ENCODE data around the gene EHMT2.

EHMT2 gene

GRCh38 chr6:31888276-31889258, 8.9 kb downstream of the EHMT2 start:
- no peak for DNase-seq

GRCh38 chr6:31887173-31888007, 10.1 kb downstream of the EHMT2 start:
- no peak for DNase-seq

GRCh38 chr6:31886541-31886991, 10.9 kb downstream of the EHMT2 start:
- DNase-seq, result no peak

DNA sequence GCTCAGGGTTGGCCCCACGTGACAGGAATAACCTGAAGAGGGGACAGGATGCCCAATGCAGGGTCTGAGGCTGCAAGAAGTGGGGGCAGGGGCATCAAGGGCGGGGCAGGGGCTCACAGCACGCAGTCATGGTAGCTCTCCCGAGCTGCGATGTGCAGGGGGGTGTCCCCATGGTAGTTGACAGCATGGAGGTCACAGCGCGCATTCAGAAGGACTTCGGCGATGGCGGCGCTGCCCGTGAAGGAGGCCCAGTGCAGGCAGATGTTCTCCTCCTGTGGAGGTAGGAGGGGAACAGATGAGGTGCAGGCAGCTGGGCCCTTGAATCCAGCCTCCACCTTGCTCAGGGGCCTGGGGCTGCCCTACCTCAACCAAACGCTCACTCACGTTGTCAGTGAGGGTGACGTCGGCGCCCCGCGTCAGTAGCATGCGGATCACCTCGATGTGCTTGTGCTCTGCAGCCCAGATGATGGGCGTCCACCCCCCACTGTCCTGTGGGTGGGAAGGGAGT, 12.9 kb downstream of the EHMT2 start:
- no peak for DNase-seq

- DNase-seq, result no peak
Measured at GRCh38 chr6:31883676-31884075, 13.8 kb downstream of the EHMT2 start.

- DNase-seq, result no peak
Measured at GRCh38 chr6:31882344-31882743, 15.2 kb downstream of the EHMT2 start.

- no peak for DNase-seq
Measured at GRCh38 chr6:31881136-31881859, 16.2 kb downstream of the EHMT2 start.

GRCh38 chr6:31880616-31881015, 16.9 kb downstream of the EHMT2 start:
- no peak for DNase-seq

GRCh38 chr6:31879901-31880300, 17.6 kb downstream of the EHMT2 start:
- no peak for DNase-seq

DNA sequence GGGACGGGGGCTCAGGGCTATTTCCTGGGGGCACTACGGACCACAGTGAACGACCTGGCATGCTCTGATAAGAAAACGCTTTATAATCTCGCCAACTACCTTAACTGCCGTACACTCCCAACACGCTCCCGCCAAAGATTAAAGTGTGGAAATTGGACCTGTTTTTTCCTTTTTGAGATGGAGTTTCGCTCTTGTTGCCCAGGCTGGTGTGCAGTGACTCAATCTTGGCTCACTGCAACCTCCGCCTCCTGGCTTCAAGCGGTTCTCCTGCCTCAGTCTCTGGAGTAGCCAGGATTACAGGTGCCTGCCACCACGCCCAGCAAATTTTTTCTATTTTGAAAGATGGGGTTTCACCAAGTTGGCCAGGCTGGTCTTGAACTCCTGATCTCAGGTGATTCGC, 18.4 kb downstream of the EHMT2 start:
- DNase-seq, result no peak

- DNase-seq, result no peak
Measured at GRCh38 chr6:31878726-31879125, 18.8 kb downstream of the EHMT2 start, which contains the start of gene SLC44A4. Gene SLC44A4 (minus strand): TSS chr6:31878997. CDS start chr6:31878980, 17 bp downstream.

DNA sequence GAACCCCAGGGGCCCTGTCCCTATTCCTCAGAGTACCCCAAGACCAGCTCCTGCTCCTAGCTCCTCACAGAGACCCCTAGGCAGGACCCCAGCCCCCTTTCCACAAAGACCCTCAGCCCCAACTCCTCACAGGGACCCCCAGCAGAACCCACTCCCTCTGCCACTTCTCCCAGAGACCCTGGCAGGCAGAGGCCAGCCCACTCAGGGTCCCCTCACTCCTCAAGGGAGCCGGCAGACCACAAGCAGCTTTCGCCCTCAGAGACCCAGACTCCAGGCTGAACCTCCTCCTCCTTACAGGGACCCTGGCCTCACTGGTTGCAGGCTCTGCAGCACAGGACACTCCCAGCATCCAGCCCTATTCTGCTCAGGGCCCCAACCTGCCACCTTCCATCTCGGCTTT, 19.3 kb downstream of the EHMT2 start:
- no peak for DNase-seq

DNA sequence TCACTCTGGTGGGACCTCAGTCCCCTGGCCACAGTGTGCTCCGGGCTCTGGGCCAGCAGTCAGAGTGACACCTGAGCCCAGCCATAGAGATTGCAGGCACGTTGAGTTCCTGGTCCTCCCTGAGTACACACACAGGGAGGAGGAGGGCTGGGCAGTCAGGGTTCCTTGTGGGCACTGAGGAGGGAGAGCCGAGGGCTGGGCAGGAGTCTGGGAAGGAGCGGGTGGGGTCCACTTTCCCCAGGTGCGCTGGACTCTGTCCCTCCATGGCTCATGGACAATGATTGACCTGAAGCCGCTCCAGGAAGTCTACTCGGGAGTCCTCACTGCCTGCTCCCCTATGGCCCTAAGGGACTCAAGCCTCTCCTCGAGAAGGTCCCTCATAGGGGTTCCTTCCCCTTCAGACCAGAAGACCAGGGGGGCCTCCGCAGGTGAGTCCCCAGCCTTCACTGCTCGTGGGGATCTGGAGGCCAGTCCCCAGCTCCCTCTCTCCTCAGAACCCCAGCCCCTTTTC, 19.8 kb downstream of the EHMT2 start:
- no peak for DNase-seq

DNA sequence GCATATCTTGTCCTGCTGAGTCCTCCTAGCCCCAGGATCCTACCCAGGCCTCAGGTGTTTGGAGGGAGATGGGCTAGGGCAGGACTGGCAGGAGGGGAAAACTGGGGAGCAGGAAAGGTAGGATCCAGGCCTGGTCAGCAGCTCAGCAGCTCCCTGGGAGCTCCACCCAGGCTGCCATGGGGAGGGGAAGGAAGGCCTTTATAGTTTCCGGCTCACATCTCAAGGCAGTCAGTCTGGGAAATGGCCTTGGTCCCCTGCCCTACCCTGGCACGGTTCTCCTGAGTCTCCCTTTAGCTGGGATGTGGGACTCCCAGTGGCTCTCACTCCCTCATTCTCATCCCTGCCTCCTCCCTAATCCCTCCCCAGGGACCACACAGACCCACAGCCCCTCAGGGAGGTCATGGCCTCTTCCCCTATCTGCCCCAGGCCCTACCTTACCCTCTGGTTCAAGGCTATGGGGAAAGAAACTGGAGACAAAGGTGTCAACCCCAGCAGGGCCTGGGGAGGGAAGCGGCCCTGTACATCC, 20.3 kb downstream of the EHMT2 start:
- no peak for DNase-seq

DNA sequence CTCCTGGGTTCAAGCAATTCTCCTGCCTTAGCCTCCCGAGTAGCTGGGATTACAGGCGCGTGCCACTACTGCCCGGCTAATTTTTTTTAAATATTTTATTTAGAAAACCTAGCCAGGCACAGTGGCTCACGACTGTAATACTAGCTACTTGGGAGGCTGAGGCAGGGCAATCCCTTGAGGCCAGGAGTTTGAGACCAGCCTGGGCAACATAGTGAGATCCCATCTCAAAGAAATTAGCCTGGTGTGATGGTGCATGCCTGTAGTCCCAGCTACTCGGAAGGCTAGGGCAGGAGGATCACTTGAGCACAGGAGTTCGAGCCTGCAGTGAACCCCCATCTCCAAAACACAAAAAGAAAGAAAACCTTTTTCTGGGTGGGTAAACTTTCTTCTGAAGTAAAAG, 21.1 kb downstream of the EHMT2 start:
- no peak for DNase-seq

DNA sequence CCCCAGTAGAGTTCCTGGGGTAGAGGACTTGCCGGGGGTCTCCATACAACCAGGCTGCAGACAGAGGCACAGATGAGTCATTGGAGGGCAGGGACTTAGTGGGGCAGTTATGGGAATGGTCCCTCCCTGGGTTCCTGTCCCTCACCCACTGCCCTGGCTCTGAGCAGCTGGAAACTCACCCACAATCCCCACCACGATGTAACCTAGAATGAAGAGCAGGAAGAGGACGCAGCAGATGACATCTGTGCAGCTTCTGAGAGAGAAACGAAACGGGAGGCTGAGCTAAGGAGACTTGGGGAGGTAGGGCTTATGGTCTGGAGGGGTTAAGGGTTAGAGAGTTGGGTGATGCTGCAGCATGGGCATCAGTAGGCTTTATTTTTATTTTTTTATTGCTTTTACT, 21.6 kb downstream of the EHMT2 start:
- DNase-seq, result no peak

DNA sequence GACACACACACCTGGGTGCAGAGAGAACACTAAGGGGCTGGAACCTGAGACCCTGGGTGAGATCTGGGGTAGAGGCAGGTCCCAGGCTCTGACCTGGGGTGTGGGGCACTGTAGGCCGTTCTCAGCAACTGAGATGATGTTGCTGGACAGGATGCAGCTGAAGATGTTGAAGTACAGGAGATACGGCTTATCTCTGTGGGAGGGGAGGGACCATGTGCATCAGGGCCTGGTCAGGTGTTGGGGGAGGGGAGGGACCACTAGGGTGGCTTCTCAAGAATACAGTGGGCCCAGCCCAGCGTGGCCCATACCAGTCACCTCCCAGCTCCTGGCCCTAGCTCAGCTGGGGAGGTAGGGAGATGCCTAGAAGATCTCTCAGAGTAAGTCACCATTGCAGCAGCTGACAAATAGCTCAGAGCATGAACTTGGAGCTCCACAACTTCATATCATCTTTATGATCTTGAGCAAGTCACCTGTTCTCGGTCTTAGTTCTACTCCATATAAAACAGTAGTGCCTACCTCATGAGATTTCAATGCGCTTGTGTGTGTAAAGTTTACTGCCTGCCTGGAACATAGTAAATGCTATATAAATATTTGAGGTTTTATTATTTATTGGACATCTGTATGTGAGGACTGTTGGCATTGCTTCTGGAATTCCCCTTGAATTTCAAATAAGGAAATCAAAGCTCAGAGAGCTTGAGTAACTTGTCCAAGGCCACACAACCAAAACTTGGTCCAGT, 22.5 kb downstream of the EHMT2 start:
- DNase-seq, result no peak

DNA sequence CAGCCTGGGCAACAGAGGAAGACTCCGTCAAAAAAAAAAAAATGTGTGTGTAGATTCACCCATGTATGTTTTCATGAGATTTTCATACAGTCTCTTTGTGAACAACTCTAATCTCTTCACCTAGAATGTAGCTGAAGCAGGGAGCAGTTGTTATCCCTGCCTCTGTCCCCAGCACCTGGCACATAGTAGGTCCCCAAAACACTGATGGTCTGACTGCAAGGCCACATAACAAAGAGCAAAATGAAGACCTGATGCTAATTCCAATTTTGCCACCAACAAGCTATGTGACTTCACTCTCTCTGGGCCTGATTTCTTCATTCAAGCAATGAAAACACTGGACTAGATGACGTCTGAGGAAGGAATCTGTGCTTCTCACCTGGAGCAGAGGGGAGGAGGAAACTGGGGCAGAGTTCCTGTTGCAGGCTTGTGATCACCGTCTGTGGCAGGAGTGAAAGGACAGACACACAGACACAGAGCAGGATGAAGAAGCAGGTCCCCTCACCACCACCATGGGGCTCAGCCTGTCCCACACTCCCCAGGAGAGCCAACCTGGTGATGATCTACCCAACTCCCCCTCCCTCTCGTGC, 23.3 kb downstream of the EHMT2 start:
- DNase-seq, result no peak

- no peak for DNase-seq
Measured at GRCh38 chr6:31871046-31871659, 26.3 kb downstream of the EHMT2 start.

- DNase-seq, result no peak
Measured at GRCh38 chr6:31870385-31870921, 27.0 kb downstream of the EHMT2 start.

Measured in NCI-H1930 (cell line).